Thyroid gland (tissue), 4 donors: ENCODE data around the gene ROBO2.

Experiments used
- CTCF ChIP-seq, 6 experiments: fragments of 200-600 bp in 3 of 6; fragments of 450-650 bp in 3 of 6; sonication (generic) in 3 of 6; IDR thresholded peaks; one replicate each; pipeline ENCODE4 v1.5.1; 2016 to 2019; ENCODE audit warnings: antibody characterized with exemption in 6 of 6, mild to moderate bottlenecking in 2 of 6, inconsistent platforms in 1 of 6, moderate library complexity in 1 of 6
- POLR2A ChIP-seq, 2 donors: fragments of 450-650 bp; IDR thresholded peaks; one replicate each; pipeline ENCODE4 v1.6.1; 2017; ENCODE audit warnings: antibody characterized with exemption in 2 of 2, mild to moderate bottlenecking in 2 of 2, moderate library complexity in 1 of 2

GRCh38 chr3:77065750-77066149, 25.9 kb downstream of the ROBO2 start:
- TF ChIP-seq POLR2A (IDR thresholded peaks at IDR 0.05) (no peak), CTCF (IDR thresholded peaks at IDR 0.05) (no peak)
